ENCODE results near the gene KCNH4. TPM values are rescaled to one million over a fixed set of nuclear protein-coding genes. Genes with fewer than 3 reads are reported as not detected.

The KCNH4 gene
- total RNA-seq, 2 donors from 2014 or later = 0.33 to 2.5 TPM

GRCh38 chr17:42133461-42134041, 47.4 kb downstream of the KCNH4 start:
- ATAC-seq (peak; percentile 26 to 49), DNase-seq (ENCODE audit: low spot score) (no peak)
- H3K9me3 Mint-ChIP-seq = no peaks in the 10 kb centered on the region
- H3K36me3 Mint-ChIP-seq = peaks cover 4% of the 10 kb centered on the region
- H3K27me3 Mint-ChIP-seq = no peaks in the 10 kb centered on the region
- peak overlapping the region; percentile 67 to 78 for H3K27ac Mint-ChIP-seq
- H3K4me3 Mint-ChIP-seq = peak overlapping the region; percentile 57
- H3K4me1 Mint-ChIP-seq (ENCODE audit: low read depth in 2 of 2) = peaks cover 37 to 44% of the 10 kb centered on the region in 2 donors

- H3K9me3 Mint-ChIP-seq = no peaks in the 10 kb centered on the region
- H3K27ac Mint-ChIP-seq = peak overlapping the region; percentile 67 to 78
- no peaks in the 10 kb centered on the region for H3K27me3 Mint-ChIP-seq
- ATAC-seq (peak; percentile 71 to 87), DNase-seq (ENCODE audit: low spot score) (no peak)
- H3K4me3 Mint-ChIP-seq = peak overlapping the region; percentile 57
- peaks cover 4% of the 10 kb centered on the region for H3K36me3 Mint-ChIP-seq
- peaks cover 37 to 41% of the 10 kb centered on the region in 2 donors for H3K4me1 Mint-ChIP-seq (ENCODE audit: low read depth in 2 of 2)
These were observed 48.0 kb downstream of the KCNH4 start for GRCh38 chr17:42132941-42133340.

DNA sequence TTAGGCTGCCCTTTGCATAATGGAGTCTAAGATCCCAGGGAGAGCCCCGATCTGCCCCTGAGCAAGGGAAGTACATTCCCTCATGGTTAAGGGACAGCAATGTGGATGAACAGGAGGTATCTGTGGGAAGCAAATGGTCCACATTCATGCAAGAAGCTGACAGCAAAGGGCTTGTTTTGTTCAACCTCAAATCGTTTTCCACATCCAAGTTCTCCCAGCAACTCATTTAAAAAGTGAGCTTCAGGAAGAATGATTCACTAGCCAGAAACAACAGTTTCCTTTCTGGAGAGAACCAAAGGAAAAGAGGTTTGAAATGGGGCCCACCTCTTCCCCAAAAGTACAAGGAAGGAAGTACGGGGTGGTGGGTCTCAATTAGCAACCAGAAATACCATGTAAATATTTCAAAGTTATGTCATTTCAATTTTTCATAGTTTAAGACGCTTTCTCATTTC, 48.9 kb downstream of the KCNH4 start:
- no peak overlapping the region for H3K4me3 Mint-ChIP-seq
- no peak for DNase-seq (ENCODE audit: low spot score)
- no peaks in the 10 kb centered on the region for H3K27me3 Mint-ChIP-seq
- H3K4me1 Mint-ChIP-seq (ENCODE audit: low read depth in 2 of 2) = peaks cover 37 to 43% of the 10 kb centered on the region in 2 donors
- no peak overlapping the region for H3K27ac Mint-ChIP-seq
- no peaks in the 10 kb centered on the region for H3K9me3 Mint-ChIP-seq
- ATAC-seq = no peak
- peaks cover 8% of the 10 kb centered on the region for H3K36me3 Mint-ChIP-seq

GRCh38 chr17:42131232-42131631, 49.7 kb downstream of the KCNH4 start:
- no peak for ATAC-seq
- peaks cover 37 to 40% of the 10 kb centered on the region in 2 donors for H3K4me1 Mint-ChIP-seq (ENCODE audit: low read depth in 2 of 2)
- DNase-seq (ENCODE audit: low spot score) = no peak
- H3K36me3 Mint-ChIP-seq = peaks cover 11% of the 10 kb centered on the region
- H3K27ac Mint-ChIP-seq = peak overlapping the region; percentile 11 to 40
- no peaks in the 10 kb centered on the region for H3K27me3 Mint-ChIP-seq
- H3K9me3 Mint-ChIP-seq = no peaks in the 10 kb centered on the region
- H3K4me3 Mint-ChIP-seq = no peak overlapping the region

DNA sequence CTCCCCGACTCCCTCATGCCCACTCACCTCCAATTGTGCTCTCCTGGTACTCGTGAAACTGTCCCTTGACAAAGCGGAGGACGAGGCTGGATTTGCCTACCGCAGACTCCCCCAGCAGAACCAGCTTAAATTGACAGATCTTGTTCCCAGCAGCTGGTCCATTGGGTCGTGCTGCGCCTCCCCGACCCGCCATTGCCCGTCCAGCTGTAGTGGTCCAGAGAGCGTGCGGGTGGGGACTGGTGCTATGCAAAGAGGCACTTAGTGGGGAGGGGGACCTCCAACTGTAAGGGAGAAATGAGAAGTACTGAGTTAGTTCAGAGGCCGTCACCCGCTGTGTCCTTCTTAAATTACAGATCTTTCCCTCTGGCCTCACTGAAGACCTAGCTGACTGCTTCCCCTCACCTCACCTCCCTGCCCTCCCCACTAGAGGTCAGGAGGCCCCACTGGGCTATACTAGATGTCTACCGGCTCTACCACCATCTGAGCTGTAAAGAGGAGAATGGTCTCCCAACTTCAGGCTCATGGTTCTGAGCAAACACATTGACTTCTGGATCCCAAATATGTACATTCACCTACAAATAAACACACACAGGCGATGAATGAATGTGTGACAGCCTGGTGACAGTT, 50.5 kb downstream of the KCNH4 start:
- Mint-ChIP-seq H3K4me1 (ENCODE audit: low read depth in 2 of 2) (peaks cover 30 to 35% of the 10 kb centered on the region in 2 donors), H3K9me3 (no peaks in the 10 kb centered on the region), H3K27me3 (no peaks in the 10 kb centered on the region), H3K36me3 (peaks cover 7% of the 10 kb centered on the region), H3K4me3 (no peak overlapping the region), H3K27ac (peak overlapping the region; percentile 11 to 40)
- no peak for DNase-seq (ENCODE audit: low spot score)
- no peak for ATAC-seq

DNA sequence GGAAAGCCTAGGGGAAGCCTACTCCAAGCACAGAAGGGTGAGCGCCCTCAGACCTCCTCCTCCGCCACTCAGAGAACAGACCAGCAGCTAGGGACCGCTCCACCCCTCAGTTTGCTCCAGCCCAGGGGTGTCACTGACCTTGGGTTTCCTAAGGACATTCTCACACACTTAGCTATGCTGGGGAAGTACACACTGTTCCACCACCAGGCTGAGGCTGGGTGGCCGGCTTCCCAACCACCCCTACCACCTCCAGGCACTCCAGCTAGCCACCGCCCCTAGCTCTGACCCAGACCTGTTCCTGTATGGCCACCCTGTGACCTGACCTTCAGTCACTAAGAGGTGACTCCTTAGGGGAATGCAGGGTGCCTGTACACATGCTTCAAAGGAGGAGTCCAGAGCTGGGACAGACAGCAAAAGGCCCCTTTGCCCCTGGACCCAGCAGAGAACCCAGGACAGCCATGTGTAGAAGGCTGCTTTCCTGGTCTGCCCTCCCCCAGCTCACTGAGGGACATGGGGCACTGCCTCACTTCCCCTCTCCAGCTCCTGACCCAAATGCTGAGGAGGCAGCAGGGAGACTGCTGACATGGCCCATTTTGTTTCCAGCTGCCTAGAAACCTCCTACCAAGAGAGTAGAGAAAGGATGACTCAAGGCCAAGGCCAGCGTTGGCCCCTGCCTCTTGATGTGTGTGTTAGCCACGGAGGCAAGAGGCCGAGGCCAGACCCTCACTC, 51.7 kb downstream of the KCNH4 start:
- DNase-seq (ENCODE audit: low spot score) (no peak), ATAC-seq (no peak)
- Mint-ChIP-seq H3K36me3 (peaks cover 7% of the 10 kb centered on the region), H3K9me3 (no peaks in the 10 kb centered on the region), H3K27me3 (no peaks in the 10 kb centered on the region), H3K27ac (no peak overlapping the region), H3K4me1 (ENCODE audit: low read depth in 2 of 2) (peaks cover 29 to 38% of the 10 kb centered on the region in 2 donors), H3K4me3 (no peak overlapping the region)

DNA sequence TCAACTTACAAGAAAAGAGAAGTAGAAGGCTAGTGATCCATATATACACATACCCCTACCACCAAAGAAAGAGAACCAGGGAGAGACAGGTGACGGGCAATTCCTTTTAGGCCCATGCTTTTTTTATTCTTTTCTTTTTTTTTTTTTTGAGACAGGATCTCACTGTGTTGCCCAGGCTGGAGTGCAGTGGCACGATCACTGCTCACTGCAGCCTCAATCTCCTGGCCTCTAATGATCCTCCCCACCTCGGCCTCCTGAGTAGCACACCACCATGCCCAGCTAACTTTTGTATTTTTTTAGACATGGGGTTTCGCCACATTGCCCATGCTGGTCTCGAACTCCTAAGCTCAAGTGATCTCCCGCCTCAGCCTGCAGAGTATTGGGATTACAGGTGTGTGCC, 53.5 kb downstream of the KCNH4 start:
- no peak overlapping the region for H3K27ac Mint-ChIP-seq
- peaks cover 7% of the 10 kb centered on the region for H3K36me3 Mint-ChIP-seq
- ATAC-seq (no peak), DNase-seq (ENCODE audit: low spot score) (no peak)
- H3K27me3 Mint-ChIP-seq = no peaks in the 10 kb centered on the region
- H3K4me1 Mint-ChIP-seq (ENCODE audit: low read depth in 2 of 2) = peaks cover 12 to 21% of the 10 kb centered on the region in 2 donors
- H3K4me3 Mint-ChIP-seq = no peak overlapping the region
- H3K9me3 Mint-ChIP-seq = no peaks in the 10 kb centered on the region

GRCh38 chr17:42126836-42127235, 54.1 kb downstream of the KCNH4 start:
- ATAC-seq (no peak), DNase-seq (ENCODE audit: low spot score) (no peak)
- no peaks in the 10 kb centered on the region for H3K27me3 Mint-ChIP-seq
- peaks cover 7% of the 10 kb centered on the region for H3K36me3 Mint-ChIP-seq
- no peak overlapping the region for H3K4me3 Mint-ChIP-seq
- peaks cover 11 to 15% of the 10 kb centered on the region in 2 donors for H3K4me1 Mint-ChIP-seq (ENCODE audit: low read depth in 2 of 2)
- H3K27ac Mint-ChIP-seq = peak overlapping the region in 1 of 2 donors; percentile 4
- no peaks in the 10 kb centered on the region for H3K9me3 Mint-ChIP-seq

GRCh38 chr17:42125565-42125964, 55.4 kb downstream of the KCNH4 start:
- Mint-ChIP-seq H3K36me3 (peaks cover 7% of the 10 kb centered on the region), H3K4me1 (ENCODE audit: low read depth in 2 of 2) (peaks cover 7 to 11% of the 10 kb centered on the region in 2 donors), H3K4me3 (no peak overlapping the region), H3K27me3 (no peaks in the 10 kb centered on the region), H3K9me3 (no peaks in the 10 kb centered on the region), H3K27ac (no peak overlapping the region)
- ATAC-seq (no peak), DNase-seq (ENCODE audit: low spot score) (no peak)

- Mint-ChIP-seq H3K27ac (no peak overlapping the region), H3K9me3 (no peaks in the 10 kb centered on the region), H3K4me1 (ENCODE audit: low read depth in 2 of 2) (peaks cover 5 to 16% of the 10 kb centered on the region in 2 donors), H3K27me3 (no peaks in the 10 kb centered on the region), H3K36me3 (peaks cover 7% of the 10 kb centered on the region), H3K4me3 (no peak overlapping the region)
- DNase-seq (ENCODE audit: low spot score) (no peak), ATAC-seq (no peak)
These were observed 56.7 kb downstream of the KCNH4 start for GRCh38 chr17:42124256-42124655.

GRCh38 chr17:42122371-42123303, 58.3 kb downstream of the KCNH4 start, which contains the start of gene HSPB9:
TSS of gene HSPB9 (plus strand) at chr17:42122804. CDS start at chr17:42122851, 47 bp downstream.
- Mint-ChIP-seq H3K36me3 (peaks cover 7% of the 10 kb centered on the region), H3K4me3 (peak within 1 kb of the TSS; percentile 65), H3K9me3 (no peaks in the 10 kb centered on the region), H3K4me1 (ENCODE audit: low read depth in 2 of 2) (peaks cover 10 to 16% of the 10 kb centered on the region in 2 donors), H3K27ac (peak within 1 kb of the TSS; percentile 57 to 83), H3K27me3 (no peaks in the 10 kb centered on the region)
- no peak for DNase-seq (ENCODE audit: low spot score)
- ATAC-seq = no peak

- DNase-seq (ENCODE audit: low spot score) (peak; percentile 81), ATAC-seq (peak; percentile 92 to 94)
- Mint-ChIP-seq H3K9me3 (no peaks in the 10 kb centered on the region), H3K27me3 (no peaks in the 10 kb centered on the region), H3K36me3 (no peaks in the 10 kb centered on the region), H3K27ac (peak within 1 kb of the TSS; percentile 57 to 83), H3K4me3 (peak within 1 kb of the TSS; percentile 65), H3K4me1 (ENCODE audit: low read depth in 2 of 2) (peaks cover 17 to 20% of the 10 kb centered on the region in 2 donors)
These were observed 59.9 kb downstream of the KCNH4 start, which contains the start of gene KAT2A for GRCh38 chr17:42120770-42121769. TSS of gene KAT2A (minus strand) at chr17:42121367. CDS start at chr17:42121304, 63 bp downstream.
